Measurements from ENCODE around the gene HMCN2. TPM values are rescaled to one million over a fixed set of nuclear protein-coding genes. Genes with fewer than 3 reads are reported as not detected.

HMCN2 gene
- total and polyA plus RNA-seq, 2 of the 4 experiments (the other 2 are of a cell fraction) = 0.02 TPM; not detected in 1

GRCh38 chr9:130310456-130310855, 44.9 kb downstream of the HMCN2 start:
- WGBS, 2 experiments (ENCODE audit: extremely low coverage in 2 of 2, insufficient read length in 1 of 2) = no CpG with 5 or more reads among the region's 9 CpGs
- BruUV-seq (replicated peaks) = no TSS peak
- H3K27ac ChIP-seq (ENCODE audit: insufficient read depth, low read length) = no peak overlapping the region
- dilution Hi-C loops (cut with HindIII; ENCODE audit: low sequenced_read_pairs, unreplicated experiment) = no loop called here
- H2BK15ac ChIP-seq (ENCODE audit: low read depth, low read length) = no peak overlapping the region
- intact Hi-C loops (cut with micrococcal nuclease) = no loop called here
- DNase-seq (no peak), ATAC-seq (ENCODE audit: low read depth) (no peak)
- H3K14ac ChIP-seq (replicated peaks; ENCODE audit: low read depth, low read length) = no peak overlapping the region
- H2BK120ac ChIP-seq (ENCODE audit: low read depth, low read length) = no peak overlapping the region
- CTCF ChIA-PET = no interaction called here
- POLR2A ChIA-PET (ENCODE audit: unreplicated experiment) = no interaction called here
- H3K4me3 ChIP-seq (ENCODE audit: insufficient read depth, low read depth, low read length) = no peak overlapping the region
- no peak overlapping the region for H4K91ac ChIP-seq (ENCODE audit: insufficient read depth, low read depth, low read length)
- H3K4me2 ChIP-seq (ENCODE audit: low read depth, low read length) = no peak overlapping the region
- no peak overlapping the region for H3K56ac ChIP-seq (ENCODE audit: extremely low read depth, insufficient read depth, low read length)
- H3K27me3 ChIP-seq (ENCODE audit: control insufficient read depth, insufficient read depth, low read length) = peaks cover 56% of the 10 kb centered on the region
- peaks cover 3% of the 10 kb centered on the region; the same call in 1 of the 2 replicates for H3K9me3 ChIP-seq (ENCODE audit: control insufficient read depth, insufficient read depth, low read length)
- H2AFZ ChIP-seq (replicated peaks; ENCODE audit: low read length, poor library complexity) = no peak overlapping the region
- no peak overlapping the region for H4K8ac ChIP-seq (ENCODE audit: low read depth in 2 of 2, low read length in 2 of 2)
- H3K9me1 ChIP-seq (ENCODE audit: insufficient read depth, low read length) = no peaks in the 10 kb centered on the region
- TF ChIP-seq FOS (IDR thresholded peaks at IDR 0.05; ENCODE audit: low read depth, low read length) (no peak), CHD1 (IDR thresholded peaks at IDR 0.05; ENCODE audit: low read depth, low read length) (no peak), RCOR1 (IDR thresholded peaks at IDR 0.05; ENCODE audit: insufficient replicate concordance, low read length) (no peak), RFX5 (IDR thresholded peaks at IDR 0.05; ENCODE audit: low read depth, low read length) (no peak), MXI1 (IDR thresholded peaks at IDR 0.05; ENCODE audit: borderline replicate concordance, low read depth, low read length) (no peak), MAFK (IDR thresholded peaks at IDR 0.05; ENCODE audit: low read depth, low read length) (no peak), POLR2A (IDR thresholded peaks at IDR 0.05; ENCODE audit: low read depth, low read length) (no peak), SMC3 (IDR thresholded peaks at IDR 0.05; ENCODE audit: low read depth, low read length) (no peak), USF2 (IDR thresholded peaks at IDR 0.05; ENCODE audit: low read depth, low read length) (no peak), CTCF (conservative IDR thresholded peaks at IDR 0.05; ENCODE audit: low read depth, low read length) (no peak), MAZ (IDR thresholded peaks at IDR 0.05; ENCODE audit: borderline replicate concordance, low read depth, low read length) (no peak), BHLHE40 (IDR thresholded peaks at IDR 0.05; ENCODE audit: low read depth, low read length) (no peak), ELK1 (IDR thresholded peaks at IDR 0.05; ENCODE audit: borderline replicate concordance, low read depth, low read length) (no peak)
- H3K18ac ChIP-seq (ENCODE audit: low read depth, low read length) = no peak overlapping the region
- H3K9ac ChIP-seq (ENCODE audit: low read depth, low read length) = no peak overlapping the region
- no peak overlapping the region for H2AK9ac ChIP-seq (replicated peaks; ENCODE audit: low read depth, low read length, poor library complexity)
- in situ Hi-C loops (cut with MboI; ENCODE audit: low sequenced_read_pairs) = no loop called here
- H2AK5ac ChIP-seq (ENCODE audit: low read depth, low read length) = no peak overlapping the region
- H4K20me1 ChIP-seq (ENCODE audit: insufficient read depth, low read length) = no peaks in the 10 kb centered on the region
- H3K4ac ChIP-seq (ENCODE audit: low read depth, low read length) = no peak overlapping the region
- no peaks in the 10 kb centered on the region for H3K79me1 ChIP-seq (ENCODE audit: low read depth in 1 of 2, low read length in 2 of 2)
- H2BK20ac ChIP-seq (ENCODE audit: low read depth, low read length) = no peak overlapping the region
- no peak overlapping the region for H3K23ac ChIP-seq (ENCODE audit: low read depth, low read length)
- no peak overlapping the region for H2BK5ac ChIP-seq (ENCODE audit: low read depth, low read length, poor library complexity, severe bottlenecking)
- H4K5ac ChIP-seq (ENCODE audit: low read depth, low read length) = no peak overlapping the region
- H3K4me1 ChIP-seq (ENCODE audit: control insufficient read depth, insufficient read depth, low read length) = no peaks in the 10 kb centered on the region
- no peaks in the 10 kb centered on the region for H3K36me3 ChIP-seq (ENCODE audit: control insufficient read depth, insufficient read depth, low read length)
